Hepatocyte (in vitro differentiated cells): Measurements from ENCODE around the gene ZNF785.

Experiments used
- CTCF ChIP-seq: fragments of 200-600 bp; sonication (generic); IDR thresholded peaks from 2 replicates; pipeline ENCODE4 v1.5.1; 2016; ENCODE audit warnings: antibody characterized with exemption, mild to moderate bottlenecking; ENCODE audit not compliant: poor library complexity
- EZH2 ChIP-seq: fragments of 200-600 bp; sonication (generic); IDR thresholded peaks from 2 replicates; pipeline ENCODE4 v1.6.1; 2016; ENCODE audit warnings: antibody characterized with exemption, mild to moderate bottlenecking, borderline replicate concordance
- EZH2phosphoT487 ChIP-seq: fragments of 200-600 bp; sonication (generic); IDR thresholded peaks from one replicate; pipeline ENCODE4 v1.6.1; 2018; ENCODE audit warnings: antibody characterized with exemption, mild to moderate bottlenecking, low read depth, moderate library complexity; ENCODE audit not compliant: unreplicated experiment, severe bottlenecking

GRCh38 chr16:30535106-30535776, 50.3 kb downstream of the ZNF785 start:
- TF ChIP-seq CTCF (no peak), EZH2 (no peak), EZH2phosphoT487 (no peak)
